IPS DF 4.7 (cell line): ENCODE data around the gene PKP4.
"Not testable (repeated sequence)": the region's sequence is repeated elsewhere in the genome, so short reads cannot be mapped to it uniquely, and the experiment has no call there.

Experiments used
- DNase-seq: peaks from one replicate; pipeline ENCODE4 v3.0.0-alpha.2; 2013; ENCODE audit warnings: low spot score; ENCODE audit errors: extremely low read depth

The PKP4 gene

GRCh38 chr2:158676295-158676694 lies 219.5 kb downstream of the PKP4 start:
- DNase-seq: no peak

GRCh38 chr2:158676696-158677095 lies 219.9 kb downstream of the PKP4 start:
- no peak for DNase-seq

- no peak for DNase-seq
Measured at GRCh38 chr2:158677542-158677941, 220.8 kb downstream of the PKP4 start.

- no peak for DNase-seq
Measured at GRCh38 chr2:158681816-158682215, 225.1 kb downstream of the PKP4 start.

GRCh38 chr2:158685646-158686045 lies 228.9 kb downstream of the PKP4 start:
- DNase-seq: no peak

- DNase-seq: no peak
Measured at GRCh38 chr2:158686210-158686691, 229.5 kb downstream of the PKP4 start.

- DNase-seq: no peak
Measured at GRCh38 chr2:158687315-158687714, 230.6 kb downstream of the PKP4 start.

GRCh38 chr2:158688721-158689120 lies 232.0 kb downstream of the PKP4 start:
- no peak for DNase-seq

- DNase-seq: no peak
Measured at GRCh38 chr2:158689391-158689790, 232.6 kb downstream of the PKP4 start.

GRCh38 chr2:158690823-158691222 lies 234.1 kb downstream of the PKP4 start:
- no peak for DNase-seq

GRCh38 chr2:158691619-158692018 lies 234.9 kb downstream of the PKP4 start:
- no peak for DNase-seq

- no peak for DNase-seq
Measured at GRCh38 chr2:158692372-158693103, 235.8 kb downstream of the PKP4 start.

GRCh38 chr2:158693476-158693875 lies 236.7 kb downstream of the PKP4 start:
- DNase-seq: no peak

- DNase-seq: no peak
Measured at GRCh38 chr2:158695305-158695704, 238.6 kb downstream of the PKP4 start.

GRCh38 chr2:158695744-158696143 lies 239.0 kb downstream of the PKP4 start:
- DNase-seq: not testable (repeated sequence)

- no peak for DNase-seq
Measured at GRCh38 chr2:158699323-158699722, 242.6 kb downstream of the PKP4 start.

GRCh38 chr2:158701101-158701500 lies 244.3 kb downstream of the PKP4 start:
- no peak for DNase-seq

- DNase-seq: no peak
Measured at GRCh38 chr2:158702740-158703139, 246.0 kb downstream of the PKP4 start.

- DNase-seq: not testable (repeated sequence)
Measured at GRCh38 chr2:158704724-158705465, 248.1 kb downstream of the PKP4 start.

- DNase-seq: no peak
Measured at GRCh38 chr2:158712791-158713522, 256.2 kb downstream of the PKP4 start.

- no peak for DNase-seq
Measured at GRCh38 chr2:158713523-158714138, 256.9 kb downstream of the PKP4 start.

GRCh38 chr2:158714420-158714819 lies 257.7 kb downstream of the PKP4 start:
- no peak for DNase-seq
